OCI-LY7 (cell line): ENCODE data around the gene IRX6. TPM values are rescaled to one million over a fixed set of nuclear protein-coding genes. Genes with fewer than 3 reads are reported as not detected.

Experiments used
- BruUV-seq: library from RNA; stranded (reverse); fragments of 400-500 nt; replicated peaks from 2 replicates; lab custom pipeline; 2021; lab: Mats Ljungman, UMichigan
- CTCF ChIA-PET: fragments of 300-600 bp; sonication (Branson Sonifier 250); formaldehyde crosslinking; loops from one replicate; lab custom pipeline; 2022; ENCODE audit warnings: antibody characterized with exemption; ENCODE audit not compliant: unreplicated experiment; lab: Charles Lee
- POLR2A ChIA-PET: fragments of 300-600 bp; sonication (Branson Sonifier 250); formaldehyde crosslinking; loops from one replicate; lab custom pipeline; 2022; ENCODE audit warnings: antibody characterized with exemption; lab: Charles Lee
- DNase-seq: peaks from one replicate; pipeline ENCODE4 v3.0.0-alpha.2; 2015; ENCODE audit warnings: low spot score
- H2AFZ ChIP-seq: fragments of 200-600 bp; sonication (generic), shearing (Covaris generic); 2 replicates; pipeline ENCODE4 v1.6.1; 2014; ENCODE audit warnings: mild to moderate bottlenecking, antibody characterized with exemption, low read length, moderate library complexity
- H3K27ac ChIP-seq: fragments of 200-600 bp; sonication (generic); 2 replicates; pipeline ENCODE4 v1.5.1; 2014; ENCODE audit warnings: mixed run types, low read depth, mild to moderate bottlenecking, moderate library complexity, low read length, inconsistent platforms; ENCODE audit not compliant: poor library complexity, severe bottlenecking
- H3K36me3 ChIP-seq: fragments of 200-600 bp; sonication (generic); 2 replicates; pipeline ENCODE4 v1.6.1; 2014; ENCODE audit warnings: mild to moderate bottlenecking, antibody characterized with exemption, low read length, moderate library complexity, mixed read lengths; ENCODE audit not compliant: insufficient read depth
- H3K4me1 ChIP-seq: fragments of 200-600 bp; sonication (generic); 2 replicates; pipeline ENCODE4 v1.5.1; 2014; ENCODE audit warnings: mild to moderate bottlenecking, low read length; ENCODE audit not compliant: insufficient read depth, poor library complexity, severe bottlenecking
- H3K4me2 ChIP-seq: fragments of 200-600 bp; sonication (generic); 2 replicates; pipeline ENCODE4 v1.6.1; 2014; ENCODE audit warnings: mild to moderate bottlenecking, low read length
- H3K4me3 ChIP-seq: fragments of 200-600 bp; sonication (generic); 2 replicates; pipeline ENCODE4 v1.5.1; 2014; ENCODE audit warnings: mild to moderate bottlenecking, low read depth, low read length; ENCODE audit not compliant: poor library complexity, severe bottlenecking
- H3K79me2 ChIP-seq: fragments of 200-600 bp; sonication (generic); 2 replicates; pipeline ENCODE4 v1.6.1; 2016; ENCODE audit warnings: low read depth, mild to moderate bottlenecking, low read length, moderate library complexity, mixed read lengths; ENCODE audit not compliant: insufficient read depth
- H3K9me2 ChIP-seq: fragments of 200-600 bp; sonication (generic); 2 replicates; pipeline ENCODE4 v1.6.1; 2016; ENCODE audit warnings: mild to moderate bottlenecking, low read length, mixed read lengths; ENCODE audit not compliant: insufficient read depth
- H3K9me3 ChIP-seq: fragments of 200-600 bp; sonication (generic); 2 replicates; pipeline ENCODE4 v1.6.1; 2014; ENCODE audit warnings: mild to moderate bottlenecking, mixed run types, low read length, mixed read lengths
- H4K20me1 ChIP-seq: fragments of 200-600 bp; sonication (generic); 2 replicates; pipeline ENCODE4 v1.6.1; 2014; ENCODE audit warnings: mild to moderate bottlenecking, antibody characterized with exemption, low read length, moderate library complexity, mixed read lengths; ENCODE audit not compliant: insufficient read depth
- CTCF ChIP-seq: fragments of 200-600 bp; sonication (generic); conservative IDR thresholded peaks from 2 replicates; pipeline ENCODE4 v1.5.1; 2014; ENCODE audit warnings: mild to moderate bottlenecking, antibody characterized with exemption, low read length, moderate library complexity, mixed read lengths
- EZH2phosphoT487 ChIP-seq: fragments of 200-600 bp; sonication (generic); IDR thresholded peaks from 2 replicates; pipeline ENCODE4 v1.6.1; 2018; ENCODE audit warnings: low read depth, borderline replicate concordance, mild to moderate bottlenecking, mixed run types, antibody characterized with exemption, low read length, moderate library complexity, mixed read lengths
- intact Hi-C: fragments of 100-400 bp; cut with micrococcal nuclease; formaldehyde crosslinking; loops from one replicate; pipeline ENCODE4 v1.10.0; 2022; ENCODE audit not compliant: unreplicated experiment
- total RNA-seq, 2 experiments: library from RNA; depleted of rRNA in 1 of 2; stranded (reverse); fragments of >200 nt in 1 of 2; shearing (Covaris generic) in 1 of 2; gene quantifications; 2 replicates each; pipeline ENCODE4 v1.2.3, GENCODE V29; 2014 to 2022

The IRX6 gene
- total RNA-seq, 2 experiments from 2014 or later = not detected

GRCh38 chr16:55280587-55280986 lies 43.4 kb upstream of the IRX6 start:
- Histone ChIP-seq H3K27ac (no peak overlapping the region), H3K9me3 (no peaks in the 10 kb centered on the region), H4K20me1 (no peaks in the 10 kb centered on the region), H3K4me2 (no peak overlapping the region), H3K9me2 (no peaks in the 10 kb centered on the region), H3K79me2 (no peaks in the 10 kb centered on the region), H3K4me3 (no peak overlapping the region), H2AFZ (no peak overlapping the region), H3K4me1 (no peaks in the 10 kb centered on the region), H3K36me3 (no peaks in the 10 kb centered on the region)
- no TSS peak for BruUV-seq
- intact Hi-C loops = no loop called here
- no peak for TF ChIP-seq CTCF
- TF ChIP-seq EZH2phosphoT487 = no peak
- ChIA-PET CTCF (no interaction called here), POLR2A (interaction anchor here (1.1 kb wide), 1 partner anchor 14 kb away, joined by 3 read pairs; no protein-coding TSS in a partner anchor)
- DNase-seq = no peak

- H3K4me3 ChIP-seq = no peak overlapping the region
- no peak for DNase-seq
- ChIA-PET POLR2A (no interaction called here), CTCF (no interaction called here)
- H3K36me3 ChIP-seq = no peaks in the 10 kb centered on the region
- TF ChIP-seq CTCF = no peak
- TF ChIP-seq EZH2phosphoT487 = no peak
- H4K20me1 ChIP-seq = no peaks in the 10 kb centered on the region
- H3K9me3 ChIP-seq = no peaks in the 10 kb centered on the region
- no TSS peak for BruUV-seq
- no peak overlapping the region for H3K27ac ChIP-seq
- H3K79me2 ChIP-seq = no peaks in the 10 kb centered on the region
- no peaks in the 10 kb centered on the region for H3K9me2 ChIP-seq
- H3K4me1 ChIP-seq = no peaks in the 10 kb centered on the region
- no peak overlapping the region for H3K4me2 ChIP-seq
- no peak overlapping the region for H2AFZ ChIP-seq
- intact Hi-C loops = no loop called here
These were observed 41.6 kb upstream of the IRX6 start for GRCh38 chr16:55282441-55282840.

- no peak overlapping the region for H2AFZ ChIP-seq
- H3K36me3 ChIP-seq = no peaks in the 10 kb centered on the region
- H3K4me1 ChIP-seq = no peaks in the 10 kb centered on the region
- TF ChIP-seq CTCF (no peak), EZH2phosphoT487 (no peak)
- no peaks in the 10 kb centered on the region for H3K9me2 ChIP-seq
- no peak overlapping the region for H3K27ac ChIP-seq
- CTCF ChIA-PET = no interaction called here
- H3K9me3 ChIP-seq = 0 out of 2 replicates have a peak, but pooled peaks cover 12% of the 10 kb centered on the region
- intact Hi-C loops = no loop called here
- no TSS peak for BruUV-seq
- POLR2A ChIA-PET = interaction anchor here (0.6 to 0.9 kb wide), 2 partner anchors 21 to 494 kb away, joined by 3 to 4 read pairs; no protein-coding TSS in a partner anchor
- no peak overlapping the region for H3K4me2 ChIP-seq
- H3K4me3 ChIP-seq = no peak overlapping the region
- H4K20me1 ChIP-seq = no peaks in the 10 kb centered on the region
- DNase-seq = no peak
- no peaks in the 10 kb centered on the region for H3K79me2 ChIP-seq
These were observed 39.9 kb upstream of the IRX6 start for GRCh38 chr16:55283812-55284717.
